ENCODE data around the gene UTF1.

The UTF1 gene

GRCh38 chr10:133252223-133252552, 22.2 kb downstream of the UTF1 start:
- no peaks in the 10 kb centered on the region for H3K9me2 ChIP-seq (replicated peaks; ENCODE audit: control insufficient read depth, low read length)
- H3K36me3 ChIP-seq (ENCODE audit: control insufficient read depth, low read length): no peaks in the 10 kb centered on the region
- TF ChIP-seq CTCF (IDR thresholded peaks at IDR 0.05; ENCODE audit: low read depth, low read length, poor library complexity, severe bottlenecking) (no peak), EZH2phosphoT487 (IDR thresholded peaks at IDR 0.05; ENCODE audit: borderline replicate concordance, low read length) (no peak)
- no peaks in the 10 kb centered on the region for H3K9me3 ChIP-seq (ENCODE audit: control insufficient read depth, insufficient read depth, low read length)
- no peaks in the 10 kb centered on the region for H3K27me3 ChIP-seq (ENCODE audit: control insufficient read depth, low read length)
- no peak overlapping the region for H3K4me2 ChIP-seq (ENCODE audit: low read length)
- no peaks in the 10 kb centered on the region for H4K20me1 ChIP-seq (ENCODE audit: control insufficient read depth, insufficient read depth, low read depth, low read length)
- peaks cover 4% of the 10 kb centered on the region for H3K4me1 ChIP-seq (ENCODE audit: control insufficient read depth, low read length)
- H3F3A ChIP-seq (ENCODE audit: control insufficient read depth, insufficient read depth): no peaks in the 10 kb centered on the region
- H3K79me2 ChIP-seq (ENCODE audit: control insufficient read depth, low read length): no peaks in the 10 kb centered on the region
- no peak overlapping the region for H3K27ac ChIP-seq (ENCODE audit: low read depth, low read length)
- H3K4me3 ChIP-seq (ENCODE audit: low read length): no peak overlapping the region

- TF ChIP-seq CTCF (IDR thresholded peaks at IDR 0.05; ENCODE audit: low read depth, low read length, poor library complexity, severe bottlenecking): no peak
- no peak for TF ChIP-seq EZH2phosphoT487 (IDR thresholded peaks at IDR 0.05; ENCODE audit: borderline replicate concordance, low read length)
- Histone ChIP-seq H3K27ac (ENCODE audit: low read depth, low read length) (no peak overlapping the region), H3K4me1 (ENCODE audit: control insufficient read depth, low read length) (peaks cover 16% of the 10 kb centered on the region), H3K9me3 (ENCODE audit: control insufficient read depth, insufficient read depth, low read length) (no peaks in the 10 kb centered on the region), H3K4me2 (ENCODE audit: low read length) (no peak overlapping the region), H3K27me3 (ENCODE audit: control insufficient read depth, low read length) (no peaks in the 10 kb centered on the region), H3K9me2 (replicated peaks; ENCODE audit: control insufficient read depth, low read length) (no peaks in the 10 kb centered on the region), H4K20me1 (ENCODE audit: control insufficient read depth, insufficient read depth, low read depth, low read length) (no peaks in the 10 kb centered on the region), H3K4me3 (ENCODE audit: low read length) (no peak overlapping the region), H3F3A (ENCODE audit: control insufficient read depth, insufficient read depth) (no peaks in the 10 kb centered on the region), H3K36me3 (ENCODE audit: control insufficient read depth, low read length) (no peaks in the 10 kb centered on the region), H3K79me2 (ENCODE audit: control insufficient read depth, low read length) (no peaks in the 10 kb centered on the region)
Measured at GRCh38 chr10:133253361-133253955, 23.4 kb downstream of the UTF1 start.

- Histone ChIP-seq H3K9me2 (replicated peaks; ENCODE audit: control insufficient read depth, low read length) (no peaks in the 10 kb centered on the region), H3K36me3 (ENCODE audit: control insufficient read depth, low read length) (no peaks in the 10 kb centered on the region), H3K79me2 (ENCODE audit: control insufficient read depth, low read length) (no peaks in the 10 kb centered on the region), H3K4me1 (ENCODE audit: control insufficient read depth, low read length) (peaks cover 27% of the 10 kb centered on the region), H3K27me3 (ENCODE audit: control insufficient read depth, low read length) (no peaks in the 10 kb centered on the region), H3K27ac (ENCODE audit: low read depth, low read length) (no peak overlapping the region), H3F3A (ENCODE audit: control insufficient read depth, insufficient read depth) (no peaks in the 10 kb centered on the region), H3K9me3 (ENCODE audit: control insufficient read depth, insufficient read depth, low read length) (no peaks in the 10 kb centered on the region), H3K4me2 (ENCODE audit: low read length) (no peak overlapping the region), H4K20me1 (ENCODE audit: control insufficient read depth, insufficient read depth, low read depth, low read length) (no peaks in the 10 kb centered on the region), H3K4me3 (ENCODE audit: low read length) (no peak overlapping the region)
- TF ChIP-seq CTCF (IDR thresholded peaks at IDR 0.05; ENCODE audit: low read depth, low read length, poor library complexity, severe bottlenecking) (no peak), EZH2phosphoT487 (IDR thresholded peaks at IDR 0.05; ENCODE audit: borderline replicate concordance, low read length) (no peak)
Measured at GRCh38 chr10:133254421-133255120, 24.6 kb downstream of the UTF1 start.

Measured in DOHH2 (cell line).